Measurements from ENCODE around the gene ANKRD55. TPM values are rescaled to one million over a fixed set of nuclear protein-coding genes. Genes with fewer than 3 reads are reported as not detected.

Gene ANKRD55
- polyA plus RNA-seq (2013, experiment 1 of 2) = not detected
- polyA plus RNA-seq (2013, experiment 2 of 2) = not detected

DNA sequence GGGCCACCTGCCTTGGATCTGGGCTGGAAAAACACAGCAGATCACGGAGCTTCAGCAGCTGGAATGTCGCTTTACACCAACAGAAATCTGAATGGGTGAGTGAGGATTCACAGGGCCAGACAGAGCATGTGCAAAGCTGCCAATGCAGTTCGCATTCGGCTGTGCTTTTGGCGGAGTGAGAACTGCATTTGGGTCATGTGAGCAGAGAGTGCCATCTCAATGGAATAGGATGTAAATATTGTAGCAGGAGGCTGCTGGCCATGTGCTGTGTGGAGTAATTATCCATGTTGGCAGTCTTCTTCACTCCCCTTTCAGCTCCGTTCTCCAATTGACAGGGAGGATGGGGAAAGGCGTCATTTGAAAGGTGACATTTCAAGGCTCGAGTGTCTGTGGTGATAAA, at the start of gene ANKRD55:
Gene ANKRD55, minus strand, starts transcription at position 101 of the 400 bp plus-strand sequence. CDS start 417 bp downstream, outside the sequence.
- no CpG with 5 or more reads among the region's 8 CpGs for WGBS, 2 donors (ENCODE audit: extremely low coverage in 2 of 2, insufficient read length in 2 of 2, insufficient replicate concordance in 1 of 2)
- no peak within 1 kb of the TSS for H3K4me3 ChIP-seq (ENCODE audit: low read length in 2 of 2)
- no peak for DNase-seq (ENCODE audit: low spot score)

DNA sequence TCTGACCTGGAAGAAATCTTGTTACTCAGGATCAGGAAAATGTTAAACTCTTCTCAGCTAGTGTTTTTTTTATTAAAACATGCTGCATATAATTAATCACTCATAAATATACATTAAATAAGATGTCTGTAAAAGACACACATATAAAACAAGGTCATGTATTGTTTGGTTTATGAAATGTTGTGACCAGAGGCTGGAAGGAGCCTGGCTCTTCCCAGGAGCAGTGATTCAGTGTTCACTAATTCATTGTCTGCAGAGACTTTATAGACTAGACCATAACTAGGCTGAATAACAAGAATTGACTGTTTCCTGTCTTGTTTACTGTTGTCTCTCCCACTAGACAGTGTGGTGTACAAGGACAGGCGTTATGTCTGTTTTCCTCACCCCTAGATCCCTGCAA, 49.1 kb upstream of the ANKRD55 start:
- Histone ChIP-seq H2BK120ac (ENCODE audit: low read depth, low read length) (no peak overlapping the region), H3K9ac (ENCODE audit: low read depth, low read length, poor library complexity) (no peak overlapping the region), H3K4me3 (ENCODE audit: low read length in 2 of 2) (no peak overlapping the region), H3K18ac (ENCODE audit: low read length) (no peak overlapping the region), H3K14ac (ENCODE audit: low read length) (no peak overlapping the region), H2AFZ (ENCODE audit: low read length) (no peak overlapping the region), H3K27me3 (ENCODE audit: control insufficient read depth in 3 of 3, insufficient read depth in 3 of 3, low read depth in 1 of 3, low read length in 3 of 3) (no peaks in the 10 kb centered on the region), H2BK12ac (ENCODE audit: low read length) (no peak overlapping the region), H2BK15ac (ENCODE audit: low read length) (no peak overlapping the region), H3K4ac (ENCODE audit: low read length) (no peak overlapping the region), H4K91ac (ENCODE audit: low read depth, low read length, poor library complexity) (no peak overlapping the region), H3K36me3 (replicated peaks in 1 of 2; ENCODE audit: control insufficient read depth in 2 of 2, insufficient read depth in 2 of 2, low read length in 2 of 2) (no peaks in the 10 kb centered on the region), H2BK5ac (ENCODE audit: low read length) (no peak overlapping the region), H4K8ac (ENCODE audit: low read depth, low read length) (no peak overlapping the region), H3K4me2 (ENCODE audit: insufficient read depth, low read length, poor library complexity, severe bottlenecking) (no peak overlapping the region), H3K27ac (replicated peaks; ENCODE audit: low read length) (no peak overlapping the region), H2AK5ac (ENCODE audit: low read depth, low read length) (no peak overlapping the region), H3K9me3 (replicated peaks in 1 of 2; ENCODE audit: control insufficient read depth in 2 of 2, insufficient read depth in 1 of 2, low read depth in 1 of 2, low read length in 2 of 2) (peaks cover 0 to 1% of the 10 kb centered on the region in 2 donors), H3K23ac (ENCODE audit: low read depth, low read length, poor library complexity) (no peak overlapping the region), H3K79me1 (ENCODE audit: low read depth, low read length) (no peaks in the 10 kb centered on the region), H3K4me1 (ENCODE audit: control insufficient read depth in 2 of 2, insufficient read depth in 1 of 2, low read depth in 1 of 2, low read length in 2 of 2) (peaks cover 0 to 17% of the 10 kb centered on the region in 2 donors)
- DNase-seq (ENCODE audit: low spot score) = no peak
- no CpG with 5 or more reads among the region's 1 CpG for WGBS, 2 donors (ENCODE audit: extremely low coverage in 2 of 2, insufficient read length in 2 of 2, insufficient replicate concordance in 1 of 2)

More for the DNA sequence above, at the start of gene ANKRD55:
- Histone ChIP-seq H2AK5ac (ENCODE audit: low read depth, low read length) (no peak within 1 kb of the TSS), H2BK120ac (ENCODE audit: low read depth, low read length) (no peak within 1 kb of the TSS), H3K9ac (ENCODE audit: low read depth, low read length, poor library complexity) (no peak within 1 kb of the TSS), H2BK15ac (ENCODE audit: low read length) (no peak within 1 kb of the TSS), H3K23ac (ENCODE audit: low read depth, low read length, poor library complexity) (no peak within 1 kb of the TSS), H3K27me3 (ENCODE audit: control insufficient read depth in 3 of 3, insufficient read depth in 3 of 3, low read depth in 1 of 3, low read length in 3 of 3) (peaks cover 0 to 3% (median 0%) of the 10 kb centered on the region in 3 experiments), H3K9me3 (replicated peaks in 1 of 2; ENCODE audit: control insufficient read depth in 2 of 2, insufficient read depth in 1 of 2, low read depth in 1 of 2, low read length in 2 of 2) (no peaks in the 10 kb centered on the region), H4K91ac (ENCODE audit: low read depth, low read length, poor library complexity) (no peak within 1 kb of the TSS), H3K4ac (ENCODE audit: low read length) (no peak within 1 kb of the TSS), H3K27ac (replicated peaks; ENCODE audit: low read length) (no peak within 1 kb of the TSS), H2BK12ac (ENCODE audit: low read length) (no peak within 1 kb of the TSS), H3K18ac (ENCODE audit: low read length) (peak within 1 kb of the TSS; percentile 46), H4K8ac (ENCODE audit: low read depth, low read length) (no peak within 1 kb of the TSS), H3K79me1 (ENCODE audit: low read depth, low read length) (no peaks in the 10 kb centered on the region), H3K4me1 (ENCODE audit: control insufficient read depth in 2 of 2, insufficient read depth in 1 of 2, low read depth in 1 of 2, low read length in 2 of 2) (peaks cover 7 to 18% of the 10 kb centered on the region in 2 donors), H3K14ac (ENCODE audit: low read length) (no peak within 1 kb of the TSS), H3K36me3 (replicated peaks in 1 of 2; ENCODE audit: control insufficient read depth in 2 of 2, insufficient read depth in 2 of 2, low read length in 2 of 2) (no peaks in the 10 kb centered on the region), H2BK5ac (ENCODE audit: low read length) (no peak within 1 kb of the TSS), H2AFZ (ENCODE audit: low read length) (peak within 1 kb of the TSS; percentile 56), H3K4me2 (ENCODE audit: insufficient read depth, low read length, poor library complexity, severe bottlenecking) (no peak within 1 kb of the TSS)

DNA sequence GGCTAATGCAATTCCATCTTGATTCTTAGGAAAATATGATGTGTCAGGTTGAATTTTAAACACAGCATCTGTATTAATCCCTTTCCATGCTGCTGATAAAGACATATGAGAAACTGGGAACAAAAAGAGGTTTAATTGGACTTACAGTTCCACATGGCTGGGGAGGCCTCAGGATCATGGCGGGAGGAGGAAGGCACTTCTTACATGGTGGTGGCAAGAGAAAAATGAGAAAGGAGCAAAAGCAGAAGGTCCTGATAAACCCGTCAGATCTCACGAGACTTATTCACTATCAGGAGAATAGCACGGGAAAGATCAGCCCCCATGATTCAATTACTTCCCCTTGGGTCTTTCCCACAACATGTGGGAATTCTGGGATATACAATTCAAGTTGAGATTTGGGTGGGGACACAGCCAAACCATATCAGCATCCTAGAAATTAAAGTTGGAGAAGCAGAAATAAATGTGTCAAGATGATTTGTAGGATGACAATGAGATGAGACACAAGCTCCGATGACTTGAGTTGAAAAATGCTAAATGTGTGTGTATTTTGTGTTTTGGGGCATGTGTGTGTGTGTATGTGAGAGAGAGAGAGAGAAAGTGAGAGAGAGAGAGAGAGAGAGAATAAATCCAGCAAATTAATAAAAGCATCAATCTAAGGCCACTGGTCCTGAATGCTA, 48.5 kb upstream of the ANKRD55 start:
- H2BK12ac ChIP-seq (ENCODE audit: low read length) = no peak overlapping the region
- no peak overlapping the region for H3K9ac ChIP-seq (ENCODE audit: low read depth, low read length, poor library complexity)
- H4K91ac ChIP-seq (ENCODE audit: low read depth, low read length, poor library complexity) = no peak overlapping the region
- H3K4me3 ChIP-seq (ENCODE audit: low read length in 2 of 2) = no peak overlapping the region
- peaks cover 0 to 1% of the 10 kb centered on the region in 2 donors for H3K9me3 ChIP-seq (replicated peaks in 1 of 2; ENCODE audit: control insufficient read depth in 2 of 2, insufficient read depth in 1 of 2, low read depth in 1 of 2, low read length in 2 of 2)
- no CpG with 5 or more reads among the region's 5 CpGs for WGBS, 2 donors (ENCODE audit: extremely low coverage in 2 of 2, insufficient read length in 2 of 2, insufficient replicate concordance in 1 of 2)
- no peaks in the 10 kb centered on the region for H3K79me1 ChIP-seq (ENCODE audit: low read depth, low read length)
- H2AK5ac ChIP-seq (ENCODE audit: low read depth, low read length) = no peak overlapping the region
- no peak overlapping the region for H3K14ac ChIP-seq (ENCODE audit: low read length)
- no peak overlapping the region for H2BK120ac ChIP-seq (ENCODE audit: low read depth, low read length)
- no peak for DNase-seq (ENCODE audit: low spot score)
- no peak overlapping the region for H3K4ac ChIP-seq (ENCODE audit: low read length)
- peaks cover 0 to 17% of the 10 kb centered on the region in 2 donors for H3K4me1 ChIP-seq (ENCODE audit: control insufficient read depth in 2 of 2, insufficient read depth in 1 of 2, low read depth in 1 of 2, low read length in 2 of 2)
- H2BK15ac ChIP-seq (ENCODE audit: low read length) = no peak overlapping the region
- no peaks in the 10 kb centered on the region for H3K27me3 ChIP-seq (ENCODE audit: control insufficient read depth in 3 of 3, insufficient read depth in 3 of 3, low read depth in 1 of 3, low read length in 3 of 3)
- H3K4me2 ChIP-seq (ENCODE audit: insufficient read depth, low read length, poor library complexity, severe bottlenecking) = no peak overlapping the region
- H2BK5ac ChIP-seq (ENCODE audit: low read length) = no peak overlapping the region
- no peak overlapping the region for H3K23ac ChIP-seq (ENCODE audit: low read depth, low read length, poor library complexity)
- no peak overlapping the region for H2AFZ ChIP-seq (ENCODE audit: low read length)
- no peak overlapping the region for H4K8ac ChIP-seq (ENCODE audit: low read depth, low read length)
- no peaks in the 10 kb centered on the region for H3K36me3 ChIP-seq (replicated peaks in 1 of 2; ENCODE audit: control insufficient read depth in 2 of 2, insufficient read depth in 2 of 2, low read length in 2 of 2)
- H3K18ac ChIP-seq (ENCODE audit: low read length) = no peak overlapping the region
- no peak overlapping the region for H3K27ac ChIP-seq (replicated peaks; ENCODE audit: low read length)

DNA sequence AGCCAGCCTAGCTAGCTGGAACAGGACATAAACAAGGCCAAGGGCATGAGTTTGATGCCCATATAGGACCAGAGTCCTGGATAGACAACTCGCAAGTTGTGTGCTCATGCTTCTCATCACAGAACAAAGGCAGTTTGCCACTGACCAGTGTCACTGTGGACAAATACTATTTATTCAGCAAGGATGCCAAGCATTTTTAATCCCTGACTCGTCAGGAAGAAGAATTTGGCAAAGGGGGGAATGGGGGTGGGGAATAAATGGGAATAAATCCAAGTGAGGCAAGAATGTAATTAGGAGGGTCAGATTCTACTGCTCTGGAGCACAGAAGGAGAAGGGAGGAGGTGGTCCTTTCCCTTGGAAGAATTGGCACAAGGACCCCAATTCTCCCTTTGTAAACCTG, 46.8 kb upstream of the ANKRD55 start:
- H3K4ac ChIP-seq (ENCODE audit: low read length) = no peak overlapping the region
- H3K9ac ChIP-seq (ENCODE audit: low read depth, low read length, poor library complexity) = no peak overlapping the region
- H3K18ac ChIP-seq (ENCODE audit: low read length) = no peak overlapping the region
- H2BK5ac ChIP-seq (ENCODE audit: low read length) = no peak overlapping the region
- H2BK12ac ChIP-seq (ENCODE audit: low read length) = no peak overlapping the region
- no peak overlapping the region for H4K91ac ChIP-seq (ENCODE audit: low read depth, low read length, poor library complexity)
- H3K23ac ChIP-seq (ENCODE audit: low read depth, low read length, poor library complexity) = no peak overlapping the region
- H3K27me3 ChIP-seq (ENCODE audit: control insufficient read depth in 3 of 3, insufficient read depth in 3 of 3, low read depth in 1 of 3, low read length in 3 of 3) = no peaks in the 10 kb centered on the region
- no peak overlapping the region for H2AFZ ChIP-seq (ENCODE audit: low read length)
- no peak for DNase-seq (ENCODE audit: low spot score)
- no CpG with 5 or more reads among the region's 2 CpGs for WGBS, 2 donors (ENCODE audit: extremely low coverage in 2 of 2, insufficient read length in 2 of 2, insufficient replicate concordance in 1 of 2)
- H2BK120ac ChIP-seq (ENCODE audit: low read depth, low read length) = no peak overlapping the region
- H4K8ac ChIP-seq (ENCODE audit: low read depth, low read length) = no peak overlapping the region
- H2AK5ac ChIP-seq (ENCODE audit: low read depth, low read length) = no peak overlapping the region
- H2BK15ac ChIP-seq (ENCODE audit: low read length) = no peak overlapping the region
- H3K36me3 ChIP-seq (replicated peaks in 1 of 2; ENCODE audit: control insufficient read depth in 2 of 2, insufficient read depth in 2 of 2, low read length in 2 of 2) = no peaks in the 10 kb centered on the region
- H3K9me3 ChIP-seq (replicated peaks in 1 of 2; ENCODE audit: control insufficient read depth in 2 of 2, insufficient read depth in 1 of 2, low read depth in 1 of 2, low read length in 2 of 2) = peaks cover 0 to 1% of the 10 kb centered on the region in 2 donors
- H3K4me1 ChIP-seq (ENCODE audit: control insufficient read depth in 2 of 2, insufficient read depth in 1 of 2, low read depth in 1 of 2, low read length in 2 of 2) = peaks cover 0 to 17% of the 10 kb centered on the region in 2 donors
- H3K4me3 ChIP-seq (ENCODE audit: low read length in 2 of 2) = no peak overlapping the region
- H3K14ac ChIP-seq (ENCODE audit: low read length) = no peak overlapping the region
- H3K27ac ChIP-seq (replicated peaks; ENCODE audit: low read length) = no peak overlapping the region
- no peaks in the 10 kb centered on the region for H3K79me1 ChIP-seq (ENCODE audit: low read depth, low read length)
- H3K4me2 ChIP-seq (ENCODE audit: insufficient read depth, low read length, poor library complexity, severe bottlenecking) = no peak overlapping the region
